Upper lobe of left lung (tissue), 4 donors: ENCODE data around the gene KIF5B.

ENCODE experiments used
- POLR2A ChIP-seq, 4 donors: fragments of 450-650 bp; IDR thresholded peaks; one replicate each; pipeline ENCODE4 v1.5.1; 2016 to 2017; ENCODE audit warnings: antibody characterized with exemption in 4 of 4, mild to moderate bottlenecking in 2 of 4
- POLR2AphosphoS5 ChIP-seq, 2 donors: sonication (generic); formaldehyde crosslinking; IDR thresholded peaks; one replicate each; pipeline ENCODE4 v1.5.1; 2017; ENCODE audit warnings: antibody characterized with exemption in 2 of 2
- TF ChIP-seq, protein P1 (sequence below), 6 experiments: fragments of 450-650 bp in 4 of 6; fragments of 200-600 bp in 2 of 6; sonication (generic) in 2 of 6; IDR thresholded peaks; one replicate each; pipeline ENCODE4 v1.5.1; 2016 to 2019; ENCODE audit warnings: antibody characterized with exemption in 6 of 6

GRCh38 chr10:32073128-32073527 is 16.9 kb upstream of the KIF5B start:
- TF ChIP-seq, protein P1, sequence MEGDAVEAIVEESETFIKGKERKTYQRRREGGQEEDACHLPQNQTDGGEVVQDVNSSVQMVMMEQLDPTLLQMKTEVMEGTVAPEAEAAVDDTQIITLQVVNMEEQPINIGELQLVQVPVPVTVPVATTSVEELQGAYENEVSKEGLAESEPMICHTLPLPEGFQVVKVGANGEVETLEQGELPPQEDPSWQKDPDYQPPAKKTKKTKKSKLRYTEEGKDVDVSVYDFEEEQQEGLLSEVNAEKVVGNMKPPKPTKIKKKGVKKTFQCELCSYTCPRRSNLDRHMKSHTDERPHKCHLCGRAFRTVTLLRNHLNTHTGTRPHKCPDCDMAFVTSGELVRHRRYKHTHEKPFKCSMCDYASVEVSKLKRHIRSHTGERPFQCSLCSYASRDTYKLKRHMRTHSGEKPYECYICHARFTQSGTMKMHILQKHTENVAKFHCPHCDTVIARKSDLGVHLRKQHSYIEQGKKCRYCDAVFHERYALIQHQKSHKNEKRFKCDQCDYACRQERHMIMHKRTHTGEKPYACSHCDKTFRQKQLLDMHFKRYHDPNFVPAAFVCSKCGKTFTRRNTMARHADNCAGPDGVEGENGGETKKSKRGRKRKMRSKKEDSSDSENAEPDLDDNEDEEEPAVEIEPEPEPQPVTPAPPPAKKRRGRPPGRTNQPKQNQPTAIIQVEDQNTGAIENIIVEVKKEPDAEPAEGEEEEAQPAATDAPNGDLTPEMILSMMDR (IDR thresholded peaks at IDR 0.05) = no peak
- TF ChIP-seq POLR2AphosphoS5 (IDR thresholded peaks at IDR 0.05) (no peak), POLR2A (IDR thresholded peaks at IDR 0.05) (no peak)
